ENCODE results near the gene ATF4.

DNA sequence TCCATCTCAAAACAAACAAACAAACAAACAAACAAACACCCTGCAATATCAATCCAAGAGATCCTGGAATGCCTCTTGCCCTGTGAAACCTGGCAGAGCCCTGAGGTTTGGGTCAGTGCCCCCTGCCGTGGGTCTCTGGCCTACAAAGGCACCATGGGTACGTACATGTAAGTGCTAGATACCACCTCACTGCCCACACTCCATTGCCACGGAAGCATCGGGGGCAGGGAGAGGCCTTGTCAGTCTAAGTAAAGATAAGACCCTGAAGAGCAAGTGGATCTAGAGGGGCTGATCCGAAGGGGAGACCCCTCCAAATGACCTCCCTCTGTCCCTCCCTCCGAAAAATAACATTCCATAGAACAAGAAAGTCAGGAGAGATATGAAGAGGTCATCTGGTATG, 20.3 kb upstream of the ATF4 start:
- TF ChIP-seq POLR2A (IDR thresholded peaks at IDR 0.05; ENCODE audit: low read length) = no peak
- TF ChIP-seq GATA1 (IDR thresholded peaks at IDR 0.05; ENCODE audit: low read depth, low read length) = no peak

Measured in erythroblast (primary cell).